H1 (cell line): ENCODE results near the gene PPAT. TPM values are rescaled to one million over a fixed set of nuclear protein-coding genes. Genes with fewer than 3 reads are reported as not detected.

Experiments
- CHD2 ChIP-seq: IDR thresholded peaks from 2 replicates; pipeline ENCODE4 v1.6.1; 2012; ENCODE audit warnings: low read length, improper control_type of control experiment
- EGR1 ChIP-seq: IDR thresholded peaks from 2 replicates; pipeline ENCODE4 v1.6.1; 2011; ENCODE audit warnings: low read depth, low read length, borderline replicate concordance
- GTF2F1 ChIP-seq: IDR thresholded peaks from 2 replicates; pipeline ENCODE4 v1.6.1; 2012; ENCODE audit warnings: low read depth, low read length, improper control_type of control experiment, borderline replicate concordance
- TCF12 ChIP-seq: IDR thresholded peaks from 2 replicates; pipeline ENCODE4 v1.6.1; 2011; ENCODE audit warnings: low read depth, mild to moderate bottlenecking, low read length
- polyA plus RNA-seq, 7 experiments: library from polyadenylated mRNA; depleted of rRNA in 3 of 7; stranded (reverse) in 5 of 7; unstranded in 2 of 7; fragments of >200 nt in 5 of 7; fragments of 200-250 nt in 2 of 7; gene quantifications; 1 replicate in 5 of 7; 2 replicates in 1 of 7; 4 replicates in 1 of 7; pipeline versions ENCODE4 v1.2.1 to v1.2.3, GENCODE V29; 2011 to 2013; ENCODE audit warnings: missing spikeins in 2 of 7, mixed read lengths in 2 of 7
- total RNA-seq: library from RNA; stranded (reverse); fragmentation: NEBNext Ultra II Directional; extraction: Animal tissue kit (Norgen Biotek cat#: 25700); gene quantifications from 2 replicates; pipeline ENCODE4 v1.2.1, GENCODE V29; 2021
- TF ChIP-seq, protein P1 (sequence below): fragments of 300-600 bp; sonication (generic); IDR thresholded peaks from 2 replicates; pipeline ENCODE4 v1.7.1; 2012; ENCODE audit warnings: low read length, moderate library complexity, mild to moderate bottlenecking, inconsistent platforms; ENCODE audit not compliant: insufficient replicate concordance
- TF ChIP-seq, protein P2 (sequence below), 3 experiments: IDR thresholded peaks; 1 replicate in 2 of 3; 2 replicates in 1 of 3; pipeline versions ENCODE4 v1.5.1 to v1.6.1; 2011; ENCODE audit warnings: low read length in 3 of 3, mild to moderate bottlenecking in 3 of 3, inconsistent platforms in 2 of 3, low read depth in 1 of 3, moderate library complexity in 1 of 3; ENCODE audit not compliant: insufficient read depth in 1 of 3; ENCODE audit errors: control extremely low read depth in 1 of 3

PPAT gene
- total and polyA plus RNA-seq, 2 of the 8 experiments (the other 6 are each of a cell fraction or from before 2014, with no cell fraction given), result 24.5 to 104 TPM

DNA sequence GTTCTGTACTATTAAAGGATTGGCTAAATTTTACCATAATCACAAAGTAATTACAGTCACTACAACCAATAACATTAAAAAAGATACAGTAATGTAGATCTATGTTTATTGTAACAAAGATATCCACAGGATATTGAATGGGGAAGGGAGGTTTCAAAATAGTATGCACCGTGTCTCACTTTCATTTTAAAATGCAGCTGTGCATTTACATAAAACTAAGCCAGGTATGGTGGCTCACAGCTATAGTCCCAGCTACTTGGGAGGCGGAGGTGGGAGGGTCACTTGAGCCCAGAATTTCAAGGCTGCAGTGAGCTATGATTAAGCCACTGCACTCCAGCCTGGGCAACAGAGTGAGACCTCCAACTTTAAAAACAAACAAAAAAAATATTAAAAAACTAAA, 40.5 kb upstream of the PPAT start (continued):
- TF ChIP-seq, protein P1, sequence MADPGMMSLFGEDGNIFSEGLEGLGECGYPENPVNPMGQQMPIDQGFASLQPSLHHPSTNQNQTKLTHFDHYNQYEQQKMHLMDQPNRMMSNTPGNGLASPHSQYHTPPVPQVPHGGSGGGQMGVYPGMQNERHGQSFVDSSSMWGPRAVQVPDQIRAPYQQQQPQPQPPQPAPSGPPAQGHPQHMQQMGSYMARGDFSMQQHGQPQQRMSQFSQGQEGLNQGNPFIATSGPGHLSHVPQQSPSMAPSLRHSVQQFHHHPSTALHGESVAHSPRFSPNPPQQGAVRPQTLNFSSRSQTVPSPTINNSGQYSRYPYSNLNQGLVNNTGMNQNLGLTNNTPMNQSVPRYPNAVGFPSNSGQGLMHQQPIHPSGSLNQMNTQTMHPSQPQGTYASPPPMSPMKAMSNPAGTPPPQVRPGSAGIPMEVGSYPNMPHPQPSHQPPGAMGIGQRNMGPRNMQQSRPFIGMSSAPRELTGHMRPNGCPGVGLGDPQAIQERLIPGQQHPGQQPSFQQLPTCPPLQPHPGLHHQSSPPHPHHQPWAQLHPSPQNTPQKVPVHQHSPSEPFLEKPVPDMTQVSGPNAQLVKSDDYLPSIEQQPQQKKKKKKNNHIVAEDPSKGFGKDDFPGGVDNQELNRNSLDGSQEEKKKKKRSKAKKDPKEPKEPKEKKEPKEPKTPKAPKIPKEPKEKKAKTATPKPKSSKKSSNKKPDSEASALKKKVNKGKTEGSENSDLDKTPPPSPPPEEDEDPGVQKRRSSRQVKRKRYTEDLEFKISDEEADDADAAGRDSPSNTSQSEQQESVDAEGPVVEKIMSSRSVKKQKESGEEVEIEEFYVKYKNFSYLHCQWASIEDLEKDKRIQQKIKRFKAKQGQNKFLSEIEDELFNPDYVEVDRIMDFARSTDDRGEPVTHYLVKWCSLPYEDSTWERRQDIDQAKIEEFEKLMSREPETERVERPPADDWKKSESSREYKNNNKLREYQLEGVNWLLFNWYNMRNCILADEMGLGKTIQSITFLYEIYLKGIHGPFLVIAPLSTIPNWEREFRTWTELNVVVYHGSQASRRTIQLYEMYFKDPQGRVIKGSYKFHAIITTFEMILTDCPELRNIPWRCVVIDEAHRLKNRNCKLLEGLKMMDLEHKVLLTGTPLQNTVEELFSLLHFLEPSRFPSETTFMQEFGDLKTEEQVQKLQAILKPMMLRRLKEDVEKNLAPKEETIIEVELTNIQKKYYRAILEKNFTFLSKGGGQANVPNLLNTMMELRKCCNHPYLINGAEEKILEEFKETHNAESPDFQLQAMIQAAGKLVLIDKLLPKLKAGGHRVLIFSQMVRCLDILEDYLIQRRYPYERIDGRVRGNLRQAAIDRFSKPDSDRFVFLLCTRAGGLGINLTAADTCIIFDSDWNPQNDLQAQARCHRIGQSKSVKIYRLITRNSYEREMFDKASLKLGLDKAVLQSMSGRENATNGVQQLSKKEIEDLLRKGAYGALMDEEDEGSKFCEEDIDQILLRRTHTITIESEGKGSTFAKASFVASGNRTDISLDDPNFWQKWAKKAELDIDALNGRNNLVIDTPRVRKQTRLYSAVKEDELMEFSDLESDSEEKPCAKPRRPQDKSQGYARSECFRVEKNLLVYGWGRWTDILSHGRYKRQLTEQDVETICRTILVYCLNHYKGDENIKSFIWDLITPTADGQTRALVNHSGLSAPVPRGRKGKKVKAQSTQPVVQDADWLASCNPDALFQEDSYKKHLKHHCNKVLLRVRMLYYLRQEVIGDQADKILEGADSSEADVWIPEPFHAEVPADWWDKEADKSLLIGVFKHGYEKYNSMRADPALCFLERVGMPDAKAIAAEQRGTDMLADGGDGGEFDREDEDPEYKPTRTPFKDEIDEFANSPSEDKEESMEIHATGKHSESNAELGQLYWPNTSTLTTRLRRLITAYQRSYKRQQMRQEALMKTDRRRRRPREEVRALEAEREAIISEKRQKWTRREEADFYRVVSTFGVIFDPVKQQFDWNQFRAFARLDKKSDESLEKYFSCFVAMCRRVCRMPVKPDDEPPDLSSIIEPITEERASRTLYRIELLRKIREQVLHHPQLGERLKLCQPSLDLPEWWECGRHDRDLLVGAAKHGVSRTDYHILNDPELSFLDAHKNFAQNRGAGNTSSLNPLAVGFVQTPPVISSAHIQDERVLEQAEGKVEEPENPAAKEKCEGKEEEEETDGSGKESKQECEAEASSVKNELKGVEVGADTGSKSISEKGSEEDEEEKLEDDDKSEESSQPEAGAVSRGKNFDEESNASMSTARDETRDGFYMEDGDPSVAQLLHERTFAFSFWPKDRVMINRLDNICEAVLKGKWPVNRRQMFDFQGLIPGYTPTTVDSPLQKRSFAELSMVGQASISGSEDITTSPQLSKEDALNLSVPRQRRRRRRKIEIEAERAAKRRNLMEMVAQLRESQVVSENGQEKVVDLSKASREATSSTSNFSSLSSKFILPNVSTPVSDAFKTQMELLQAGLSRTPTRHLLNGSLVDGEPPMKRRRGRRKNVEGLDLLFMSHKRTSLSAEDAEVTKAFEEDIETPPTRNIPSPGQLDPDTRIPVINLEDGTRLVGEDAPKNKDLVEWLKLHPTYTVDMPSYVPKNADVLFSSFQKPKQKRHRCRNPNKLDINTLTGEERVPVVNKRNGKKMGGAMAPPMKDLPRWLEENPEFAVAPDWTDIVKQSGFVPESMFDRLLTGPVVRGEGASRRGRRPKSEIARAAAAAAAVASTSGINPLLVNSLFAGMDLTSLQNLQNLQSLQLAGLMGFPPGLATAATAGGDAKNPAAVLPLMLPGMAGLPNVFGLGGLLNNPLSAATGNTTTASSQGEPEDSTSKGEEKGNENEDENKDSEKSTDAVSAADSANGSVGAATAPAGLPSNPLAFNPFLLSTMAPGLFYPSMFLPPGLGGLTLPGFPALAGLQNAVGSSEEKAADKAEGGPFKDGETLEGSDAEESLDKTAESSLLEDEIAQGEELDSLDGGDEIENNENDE, result no peak
- TF ChIP-seq EGR1, result no peak
- TF ChIP-seq GTF2F1, result no peak
- TF ChIP-seq CHD2, result no peak
- TF ChIP-seq, protein P2, sequence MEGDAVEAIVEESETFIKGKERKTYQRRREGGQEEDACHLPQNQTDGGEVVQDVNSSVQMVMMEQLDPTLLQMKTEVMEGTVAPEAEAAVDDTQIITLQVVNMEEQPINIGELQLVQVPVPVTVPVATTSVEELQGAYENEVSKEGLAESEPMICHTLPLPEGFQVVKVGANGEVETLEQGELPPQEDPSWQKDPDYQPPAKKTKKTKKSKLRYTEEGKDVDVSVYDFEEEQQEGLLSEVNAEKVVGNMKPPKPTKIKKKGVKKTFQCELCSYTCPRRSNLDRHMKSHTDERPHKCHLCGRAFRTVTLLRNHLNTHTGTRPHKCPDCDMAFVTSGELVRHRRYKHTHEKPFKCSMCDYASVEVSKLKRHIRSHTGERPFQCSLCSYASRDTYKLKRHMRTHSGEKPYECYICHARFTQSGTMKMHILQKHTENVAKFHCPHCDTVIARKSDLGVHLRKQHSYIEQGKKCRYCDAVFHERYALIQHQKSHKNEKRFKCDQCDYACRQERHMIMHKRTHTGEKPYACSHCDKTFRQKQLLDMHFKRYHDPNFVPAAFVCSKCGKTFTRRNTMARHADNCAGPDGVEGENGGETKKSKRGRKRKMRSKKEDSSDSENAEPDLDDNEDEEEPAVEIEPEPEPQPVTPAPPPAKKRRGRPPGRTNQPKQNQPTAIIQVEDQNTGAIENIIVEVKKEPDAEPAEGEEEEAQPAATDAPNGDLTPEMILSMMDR (IDR thresholded peaks at IDR 0.05; ENCODE audit: control extremely low read depth in 1 of 3, insufficient read depth in 1 of 3, low read depth in 1 of 3, low read length in 3 of 3), result no peak
- TF ChIP-seq TCF12, result no peak
